ENCODE data around the gene ZCCHC24.
A peak's percentile ranks its signal among the peaks of the same experiment; 100 is the strongest.

ZCCHC24 gene

DNA sequence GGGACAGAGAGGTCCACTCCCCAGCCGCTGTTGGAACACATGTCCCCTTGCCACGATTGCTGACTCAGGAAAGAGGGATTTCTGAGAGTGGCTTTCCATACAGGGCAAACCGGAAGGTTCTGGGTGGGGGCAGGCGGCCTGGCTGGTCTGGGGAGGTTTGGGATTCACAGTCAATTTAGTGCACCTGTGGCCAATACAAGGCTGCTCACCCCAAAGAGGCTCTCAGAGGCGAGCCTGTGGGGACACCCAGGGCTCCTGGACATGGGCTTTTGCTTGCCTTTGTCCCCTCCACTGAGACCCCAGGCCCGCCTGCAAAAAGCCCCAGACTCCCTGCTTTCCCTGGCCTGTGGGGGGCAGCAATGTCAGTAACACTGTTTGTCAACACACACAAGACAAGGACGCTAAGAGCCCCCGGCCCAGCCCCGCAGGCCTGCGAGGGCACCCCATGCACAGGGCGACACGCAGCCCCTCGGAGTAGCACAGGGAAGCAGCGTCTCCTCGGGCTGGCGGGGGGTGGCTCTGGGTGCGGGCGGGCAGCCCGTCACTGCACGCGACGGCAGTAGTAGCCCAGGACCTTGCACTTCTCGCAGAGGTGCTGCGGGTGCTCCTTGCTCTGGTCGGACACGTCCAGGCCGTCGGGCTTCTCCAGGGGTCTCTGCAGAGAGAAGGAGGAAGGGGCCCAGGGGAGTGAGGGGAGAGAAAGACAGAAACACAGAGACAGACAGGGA lies 59.5 kb downstream of the ZCCHC24 start:
- no peak for DNase-seq (ENCODE audit: low read depth in 2 of 3, low spot score in 2 of 3)

DNA sequence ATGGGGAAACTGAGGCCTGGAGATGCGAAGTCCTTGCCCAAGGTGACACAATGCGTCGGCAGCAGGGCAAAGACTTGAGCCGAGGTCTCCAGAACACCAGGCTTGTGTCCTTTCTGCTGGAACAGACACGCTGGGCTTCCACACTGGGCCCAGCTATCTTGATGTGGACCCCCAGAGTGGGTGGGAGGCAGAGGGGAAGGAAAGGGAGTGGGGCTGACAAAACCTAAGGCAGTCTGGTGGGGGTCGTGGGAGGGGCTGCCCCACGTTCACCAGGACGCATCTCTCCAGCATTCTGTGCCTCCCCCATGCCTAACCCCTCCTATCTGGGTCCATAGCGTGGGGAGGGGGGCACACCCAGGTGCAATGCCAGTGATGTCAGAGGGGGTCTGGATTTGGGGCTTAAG lies 60.0 kb downstream of the ZCCHC24 start:
- DNase-seq (ENCODE audit: low read depth in 2 of 3, low spot score in 2 of 3): no peak

DNA sequence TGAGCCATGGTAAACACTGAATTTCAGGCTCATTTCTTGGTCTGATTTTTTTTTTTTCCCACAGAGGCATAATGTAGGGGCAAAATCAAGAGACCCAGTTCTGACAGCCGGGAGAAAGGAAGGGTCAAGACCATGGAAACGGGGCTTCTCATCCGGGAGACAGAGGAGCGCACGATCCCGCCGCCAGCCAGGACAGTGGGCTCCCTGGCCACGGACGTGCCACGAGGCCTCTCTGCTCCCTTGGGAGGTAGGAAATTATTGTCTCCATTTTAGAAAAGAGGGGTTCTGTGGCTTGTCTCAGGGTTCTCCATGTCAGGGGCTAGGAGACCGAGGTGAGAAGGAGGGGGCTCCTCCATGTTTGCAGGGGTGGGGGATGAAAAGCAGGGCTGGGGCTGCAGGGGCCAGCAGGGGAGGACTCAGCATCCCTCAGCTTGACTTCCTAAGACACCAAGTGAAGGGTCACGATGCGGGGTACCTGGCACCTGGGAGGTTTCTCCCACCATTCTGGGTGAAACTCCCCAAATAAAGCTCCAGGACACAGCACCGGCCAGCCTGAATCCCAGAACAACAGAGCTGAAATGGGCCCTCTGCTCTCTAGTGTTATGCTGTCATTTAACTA lies 60.5 kb downstream of the ZCCHC24 start:
- no peak for DNase-seq (ENCODE audit: low read depth in 2 of 3, low spot score in 2 of 3)

DNA sequence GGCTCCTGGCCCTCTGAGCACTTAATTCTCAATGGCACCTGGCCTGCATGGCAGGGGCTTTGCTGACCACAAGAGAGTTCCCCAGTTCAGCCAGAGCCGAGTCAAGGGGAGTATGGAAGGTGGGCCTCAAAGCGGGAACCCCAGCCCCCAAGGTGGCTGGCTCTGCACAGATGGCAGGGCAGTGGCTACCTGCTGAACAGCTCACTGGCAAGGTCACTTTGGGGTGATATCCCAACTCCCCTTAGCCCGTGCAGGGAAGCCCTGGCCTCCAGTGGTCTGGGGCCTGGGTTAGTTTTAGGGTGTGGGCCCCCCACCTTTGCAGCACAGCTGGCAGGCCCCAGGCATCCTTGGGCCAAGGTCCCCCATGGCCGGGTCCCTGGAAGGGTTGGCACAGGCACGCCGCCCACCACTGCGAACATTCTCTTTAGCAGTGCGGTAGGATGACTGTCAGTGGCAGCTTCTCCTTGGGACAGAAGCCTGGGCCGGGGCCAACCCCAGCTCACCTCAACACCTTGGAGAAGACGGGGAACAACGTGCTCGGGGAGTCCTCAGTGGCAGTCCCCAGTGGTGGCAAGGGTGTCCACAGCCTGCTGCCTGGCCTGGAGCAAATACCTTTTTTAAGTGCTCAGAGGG lies 61.3 kb downstream of the ZCCHC24 start:
- no peak for DNase-seq (ENCODE audit: low read depth in 2 of 3, low spot score in 2 of 3)

DNA sequence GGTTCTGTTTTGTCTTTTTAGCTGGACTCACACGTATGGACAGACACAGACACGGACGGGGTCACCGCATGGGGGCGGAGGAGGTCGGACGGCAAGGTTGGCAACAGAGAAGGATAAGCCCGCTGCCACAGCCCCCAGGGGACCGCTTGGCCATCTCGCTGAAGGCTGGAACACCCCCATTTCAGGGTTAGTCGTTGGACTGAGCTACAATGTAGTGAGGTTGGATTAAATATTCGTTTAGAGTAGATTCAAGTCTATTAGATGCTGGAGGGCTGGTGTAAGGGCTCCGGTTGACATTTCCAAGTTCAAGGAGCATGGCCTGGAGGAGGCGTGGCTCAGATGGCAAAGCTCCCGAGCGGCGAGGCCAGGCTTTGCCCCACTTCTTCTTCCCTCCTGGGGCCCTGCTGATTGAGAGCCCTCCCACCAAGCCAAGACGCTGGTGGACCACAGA lies 62.9 kb downstream of the ZCCHC24 start:
- no peak for DNase-seq (ENCODE audit: low read depth in 2 of 3, low spot score in 2 of 3)

DNA sequence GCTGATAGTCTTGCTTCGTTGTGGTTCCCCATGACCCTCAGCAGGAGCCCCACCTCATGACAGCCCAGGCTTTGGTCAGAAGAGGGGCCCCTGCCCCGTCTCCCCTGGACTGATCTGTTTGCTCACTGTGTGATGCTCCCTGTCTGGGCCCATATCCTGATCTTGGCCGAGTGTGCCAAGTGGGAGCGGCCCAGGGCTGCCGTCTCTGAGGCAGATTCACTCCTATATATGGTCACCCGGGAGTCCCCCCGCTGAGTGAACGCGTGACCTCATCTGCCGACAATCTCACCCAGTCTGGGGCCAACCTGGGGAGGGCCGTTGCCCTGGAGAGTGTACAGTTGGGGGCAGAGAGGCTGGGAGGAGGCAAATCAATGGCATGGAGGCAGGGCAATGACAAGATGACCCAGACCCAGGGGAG lies 63.6 kb downstream of the ZCCHC24 start:
- no peak for DNase-seq (ENCODE audit: low read depth in 2 of 3, low spot score in 2 of 3)

DNA sequence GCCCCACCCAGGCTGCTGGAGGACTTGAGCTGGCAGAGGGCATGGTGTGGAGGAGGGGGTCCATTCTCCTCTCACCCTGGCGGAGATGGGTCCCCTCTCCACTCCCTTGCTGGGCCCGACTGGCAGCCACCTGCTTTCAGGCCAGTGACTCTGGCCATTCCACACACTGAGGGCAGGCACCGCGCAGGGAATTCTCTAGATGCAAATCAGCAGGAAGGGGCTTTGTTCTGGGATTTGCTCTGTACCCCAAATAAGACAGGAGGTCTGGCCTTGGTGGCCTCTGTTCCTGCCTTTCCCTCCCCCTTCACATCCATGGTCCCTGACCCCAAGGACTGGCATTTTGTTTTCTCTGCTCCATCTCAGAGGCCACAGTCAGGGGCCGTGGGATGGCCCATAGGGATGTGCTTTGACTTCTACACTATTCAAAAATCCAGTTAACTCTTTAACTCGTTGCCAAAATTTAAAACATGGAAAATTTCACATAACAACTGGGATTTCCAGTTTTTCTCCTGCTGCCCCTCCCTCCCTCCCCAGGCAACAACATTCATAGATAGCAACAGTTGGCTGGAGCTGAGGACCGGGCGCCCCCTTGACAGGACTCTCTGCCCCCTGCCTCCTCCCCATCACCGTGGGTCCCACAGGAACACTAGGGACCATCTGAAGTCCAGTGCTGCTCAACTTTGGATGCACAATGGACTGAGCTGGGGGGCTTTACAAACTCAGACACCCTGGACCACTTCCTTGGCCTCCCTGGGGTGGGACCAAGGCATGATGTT lies 64.3 kb downstream of the ZCCHC24 start:
- DNase-seq (ENCODE audit: low read depth in 2 of 3, low spot score in 2 of 3): no peak

DNA sequence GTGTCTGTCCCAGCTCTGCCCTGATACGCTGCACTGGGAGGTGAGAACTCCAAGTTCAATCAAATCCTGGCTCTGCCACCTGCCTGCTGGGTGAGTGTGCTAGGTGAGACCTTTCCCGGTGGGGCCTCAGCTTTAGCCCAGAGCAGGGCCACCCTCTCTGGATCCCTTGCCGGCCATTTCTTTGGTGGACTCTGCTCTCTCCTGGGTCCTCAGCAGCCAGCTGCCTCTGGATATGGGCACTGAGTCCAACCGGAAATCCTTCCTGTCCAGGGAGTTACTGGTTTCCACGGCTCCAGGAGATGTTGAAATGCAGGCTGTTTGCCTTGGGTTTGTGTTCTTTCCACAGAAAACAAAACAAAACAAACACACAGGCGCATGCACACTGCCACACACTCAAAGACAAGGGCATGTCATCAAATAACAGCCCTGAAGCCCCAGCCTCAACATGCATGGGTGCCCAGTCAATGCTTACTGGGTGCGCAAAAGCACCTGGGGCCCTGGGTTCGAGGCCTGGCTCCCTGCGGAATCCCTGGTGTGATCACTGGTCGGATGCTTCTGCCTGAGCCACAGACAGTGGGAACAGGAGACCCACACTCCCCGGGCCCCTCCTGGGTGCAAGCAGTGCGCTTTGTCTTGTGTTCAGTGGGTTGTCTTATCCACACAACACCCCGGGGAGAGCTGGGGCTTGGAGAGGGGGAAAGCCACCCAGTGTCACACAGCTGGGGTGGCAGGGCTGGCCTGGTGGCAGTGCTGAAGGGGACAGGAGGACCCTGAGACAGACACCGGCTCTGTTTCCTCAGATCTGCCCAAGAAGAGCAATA lies 65.1 kb downstream of the ZCCHC24 start:
- no peak for DNase-seq (ENCODE audit: low read depth in 2 of 3, low spot score in 2 of 3)

DNA sequence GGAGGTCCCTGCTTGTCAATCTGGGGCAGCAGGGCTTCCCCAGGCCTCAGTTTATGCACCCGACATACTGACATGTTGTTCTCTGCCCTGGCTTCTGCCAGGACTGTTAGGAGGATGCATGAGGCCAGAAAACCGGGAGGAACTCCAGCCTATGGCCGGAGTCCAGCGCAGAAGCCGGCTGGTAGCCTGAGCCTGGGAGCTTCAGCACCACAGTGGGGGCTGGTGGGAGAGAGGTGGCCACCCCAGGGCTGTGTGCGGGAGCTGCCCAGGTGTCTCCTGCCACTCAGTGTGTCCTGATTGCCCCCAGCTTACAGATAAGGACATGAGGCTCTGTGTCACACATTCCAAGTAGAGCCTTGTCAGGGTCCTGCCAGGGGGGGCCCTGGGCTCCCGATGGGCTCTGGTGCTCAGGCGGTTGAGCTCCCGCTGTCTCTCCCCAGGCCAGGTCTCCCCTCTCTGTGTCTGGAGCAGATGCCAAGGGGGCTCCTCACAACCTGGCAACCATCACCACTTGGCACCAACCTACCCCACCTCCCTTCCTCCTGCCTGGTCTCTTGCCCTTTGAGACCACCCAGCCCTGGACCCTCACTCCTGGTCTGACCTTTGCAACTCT lies 65.8 kb downstream of the ZCCHC24 start:
- no peak for DNase-seq (ENCODE audit: low read depth in 2 of 3, low spot score in 2 of 3)

DNA sequence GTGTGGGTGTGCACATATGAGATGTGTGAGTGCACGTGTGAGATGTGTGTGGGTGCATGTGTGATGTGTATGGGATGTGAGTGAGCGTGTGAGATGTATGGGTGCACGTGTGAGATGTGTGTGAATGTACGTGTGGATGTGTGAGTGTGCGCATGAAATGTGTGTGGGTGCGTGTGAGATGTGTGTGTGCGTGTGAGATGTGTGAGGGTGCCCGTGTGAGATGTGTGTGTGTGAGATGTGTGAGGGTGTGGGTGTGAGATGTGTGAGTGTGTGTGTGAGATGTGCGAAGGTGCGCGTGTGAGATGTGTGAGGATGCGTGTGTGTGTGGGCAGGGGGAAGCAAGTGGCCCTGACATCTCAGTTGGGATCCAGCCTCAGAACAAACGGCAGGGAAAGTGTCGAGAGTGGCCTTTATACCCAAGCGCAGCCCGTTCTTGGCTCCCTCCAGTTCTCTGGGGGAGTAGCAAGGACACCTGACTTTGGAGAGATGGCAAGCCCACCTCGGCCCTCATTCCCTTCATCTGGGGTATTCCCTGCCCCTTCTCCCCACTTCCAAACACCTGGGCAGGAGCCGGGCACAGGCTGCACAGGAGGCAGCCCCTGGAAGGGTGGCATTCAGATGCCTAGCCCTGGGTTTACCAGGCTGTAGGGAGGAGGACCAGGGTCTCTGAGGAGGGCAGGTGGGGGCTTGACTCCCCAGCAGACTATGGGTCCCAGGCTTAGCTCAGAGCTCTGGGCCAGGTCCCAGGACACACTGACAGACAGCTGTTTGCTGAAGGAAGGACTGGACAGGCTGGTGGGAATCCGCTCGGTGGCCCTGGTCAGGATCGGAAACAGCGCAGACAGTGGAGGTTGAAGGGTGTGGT lies 66.5 kb downstream of the ZCCHC24 start:
- DNase-seq (ENCODE audit: low read depth in 2 of 3, low spot score in 2 of 3): no peak

DNA sequence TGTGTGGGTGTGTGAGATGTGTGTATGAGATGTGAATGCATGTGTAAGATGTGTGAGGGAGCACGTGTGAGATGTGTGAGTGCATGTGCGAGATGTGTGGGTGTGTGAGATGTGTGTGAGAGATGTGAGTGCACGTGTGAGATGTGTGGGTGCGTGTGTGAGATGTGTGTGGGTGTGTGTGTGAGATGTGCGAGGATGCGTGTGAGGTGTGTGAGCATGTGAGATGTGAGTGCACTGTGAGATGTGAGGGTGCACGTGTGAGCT lies 67.1 kb downstream of the ZCCHC24 start:
- DNase-seq (ENCODE audit: low read depth in 2 of 3, low spot score in 2 of 3): no peak

DNA sequence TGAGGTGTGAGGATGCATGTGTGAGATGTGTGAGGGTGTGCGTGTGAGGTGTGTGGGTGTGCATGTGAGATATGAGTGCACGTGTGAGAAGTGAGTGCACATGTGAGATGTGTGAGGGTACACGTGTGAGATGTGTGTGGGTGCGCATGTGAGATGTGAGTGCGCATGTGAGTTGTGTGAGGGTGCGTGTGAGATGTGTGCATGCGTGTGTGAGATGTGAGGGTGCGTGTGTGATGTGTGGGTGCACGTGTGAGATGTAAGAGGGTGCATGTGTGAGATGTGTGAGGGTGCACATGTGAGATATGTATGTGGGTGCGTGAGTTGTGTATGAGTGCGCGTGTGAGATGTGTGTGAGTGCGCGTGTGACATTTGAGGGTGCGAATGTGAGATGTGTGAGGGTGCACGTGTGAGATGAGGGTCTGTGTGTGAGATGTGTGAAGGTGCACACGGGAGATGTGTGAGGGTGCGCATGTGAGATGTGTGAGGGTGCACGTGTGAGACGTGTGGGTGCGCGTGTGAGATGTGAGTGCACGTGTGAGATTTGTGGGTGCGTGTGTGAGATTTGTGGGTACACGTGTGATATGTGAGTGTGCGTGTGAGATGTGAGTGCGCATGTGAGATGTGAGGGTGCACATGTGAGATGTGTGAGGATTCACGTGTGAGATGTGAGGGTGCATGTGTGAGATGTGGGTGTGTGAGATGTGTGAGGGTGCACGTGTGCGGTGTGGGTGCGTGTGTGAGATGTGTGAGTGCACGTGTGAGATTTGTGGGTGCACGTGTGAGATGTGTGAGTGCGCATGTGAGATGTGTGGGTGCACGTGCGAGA lies 67.7 kb downstream of the ZCCHC24 start:
- no peak for DNase-seq (ENCODE audit: low read depth in 2 of 3, low spot score in 2 of 3)

DNA sequence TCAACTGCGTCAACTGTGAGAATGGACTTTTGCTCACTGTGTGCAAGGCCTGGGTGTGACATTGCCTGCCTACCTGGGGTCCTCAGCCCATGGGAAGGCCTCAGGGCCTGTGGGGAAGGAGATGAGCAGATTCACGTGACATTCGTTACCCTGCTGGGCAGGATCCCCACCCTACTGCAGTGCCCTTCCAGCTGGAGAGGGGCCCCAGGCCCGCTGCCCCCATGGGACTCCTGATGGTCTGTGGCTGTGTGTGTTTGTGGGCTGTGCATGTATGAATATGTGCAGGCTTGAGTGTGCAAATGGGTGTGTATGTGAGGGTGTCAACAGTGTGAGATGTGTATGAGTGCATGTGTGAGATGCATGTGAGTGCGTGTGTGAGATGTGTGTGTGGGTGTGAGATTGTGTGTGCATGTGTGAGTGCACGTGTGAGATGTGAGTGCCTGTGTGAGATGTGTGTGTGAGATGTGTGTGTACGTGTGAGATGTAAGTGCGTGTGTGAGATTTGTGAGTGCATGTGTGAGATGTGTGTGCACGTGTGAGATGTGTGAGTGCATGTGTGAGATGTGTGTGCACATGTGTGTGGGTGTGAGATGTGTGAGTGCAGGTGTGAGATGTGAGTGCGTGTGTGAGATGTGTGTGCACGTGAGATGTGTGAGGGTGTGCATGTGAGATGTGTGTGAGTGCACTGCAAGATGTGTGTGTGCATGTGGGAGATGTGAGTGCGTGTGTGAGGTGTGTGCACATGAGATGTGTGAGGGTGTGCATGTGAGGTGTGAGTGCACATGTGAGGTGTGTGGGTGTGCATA lies 68.5 kb downstream of the ZCCHC24 start:
- DNase-seq (ENCODE audit: low read depth in 2 of 3, low spot score in 2 of 3): no peak

DNA sequence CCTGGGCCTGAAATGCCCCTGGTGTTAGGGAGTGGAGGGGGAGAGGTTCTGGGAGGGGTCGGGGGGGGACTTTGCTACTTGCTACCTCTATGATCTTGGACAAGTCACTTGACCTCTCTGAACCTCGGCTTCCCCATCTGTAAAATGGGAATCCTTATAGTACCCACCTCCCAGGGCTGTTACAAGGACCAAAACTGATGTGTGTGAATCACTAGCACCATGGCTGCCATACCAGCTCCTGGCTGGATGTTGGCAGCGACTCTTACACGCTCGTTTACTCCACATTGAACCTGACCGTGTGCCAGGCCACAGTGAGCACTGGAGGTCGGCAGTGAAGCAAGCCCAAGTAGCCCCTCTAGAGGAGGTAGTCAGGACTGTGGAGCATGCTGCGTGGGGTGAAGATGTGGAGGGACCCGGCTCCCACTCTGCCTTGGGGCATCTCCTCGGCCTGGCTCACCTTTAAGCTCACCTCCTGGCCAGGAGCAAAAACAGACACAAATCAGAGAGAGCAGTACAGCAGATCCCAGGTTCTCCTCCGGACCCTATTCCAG lies 69.3 kb downstream of the ZCCHC24 start:
- no peak for DNase-seq (ENCODE audit: low read depth in 2 of 3, low spot score in 2 of 3)

DNA sequence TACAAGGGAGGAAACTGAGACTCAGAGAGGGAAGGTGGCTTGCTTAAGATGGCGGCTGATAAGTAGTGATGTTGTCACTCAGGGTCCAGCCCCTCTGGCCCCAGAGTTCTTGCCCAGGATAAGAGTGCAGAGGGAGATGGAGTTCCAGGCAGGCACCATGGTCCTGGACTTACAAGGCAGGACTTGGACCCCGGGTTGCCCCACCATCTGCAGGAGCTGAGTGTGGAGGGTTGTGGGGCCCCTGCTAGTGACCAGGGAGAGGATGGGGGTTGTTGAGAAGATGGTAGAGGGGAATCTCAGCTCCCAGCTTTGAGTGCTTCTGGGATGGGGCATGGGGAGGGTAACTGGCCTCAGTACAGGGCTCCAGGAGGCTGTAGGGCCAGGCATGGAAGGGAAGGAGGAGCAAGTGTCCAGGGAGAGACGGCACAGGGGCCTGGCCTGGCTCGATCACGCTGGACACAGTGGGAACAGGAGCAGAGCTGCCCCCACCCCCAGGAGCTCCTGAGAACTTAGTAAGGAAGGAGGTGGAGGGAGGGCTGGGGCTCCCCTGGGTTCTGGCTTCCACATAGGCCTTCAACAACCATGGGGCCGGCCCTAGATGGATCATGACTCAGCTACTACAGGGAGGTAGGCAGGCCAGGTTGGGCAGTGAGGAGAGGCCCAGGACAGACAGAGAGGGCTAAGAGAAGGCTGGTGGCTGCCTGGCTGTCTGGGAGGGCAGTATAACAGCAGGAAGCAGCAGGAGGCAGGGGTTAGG lies 69.9 kb downstream of the ZCCHC24 start:
- no peak for DNase-seq (ENCODE audit: low read depth in 2 of 3, low spot score in 2 of 3)

DNA sequence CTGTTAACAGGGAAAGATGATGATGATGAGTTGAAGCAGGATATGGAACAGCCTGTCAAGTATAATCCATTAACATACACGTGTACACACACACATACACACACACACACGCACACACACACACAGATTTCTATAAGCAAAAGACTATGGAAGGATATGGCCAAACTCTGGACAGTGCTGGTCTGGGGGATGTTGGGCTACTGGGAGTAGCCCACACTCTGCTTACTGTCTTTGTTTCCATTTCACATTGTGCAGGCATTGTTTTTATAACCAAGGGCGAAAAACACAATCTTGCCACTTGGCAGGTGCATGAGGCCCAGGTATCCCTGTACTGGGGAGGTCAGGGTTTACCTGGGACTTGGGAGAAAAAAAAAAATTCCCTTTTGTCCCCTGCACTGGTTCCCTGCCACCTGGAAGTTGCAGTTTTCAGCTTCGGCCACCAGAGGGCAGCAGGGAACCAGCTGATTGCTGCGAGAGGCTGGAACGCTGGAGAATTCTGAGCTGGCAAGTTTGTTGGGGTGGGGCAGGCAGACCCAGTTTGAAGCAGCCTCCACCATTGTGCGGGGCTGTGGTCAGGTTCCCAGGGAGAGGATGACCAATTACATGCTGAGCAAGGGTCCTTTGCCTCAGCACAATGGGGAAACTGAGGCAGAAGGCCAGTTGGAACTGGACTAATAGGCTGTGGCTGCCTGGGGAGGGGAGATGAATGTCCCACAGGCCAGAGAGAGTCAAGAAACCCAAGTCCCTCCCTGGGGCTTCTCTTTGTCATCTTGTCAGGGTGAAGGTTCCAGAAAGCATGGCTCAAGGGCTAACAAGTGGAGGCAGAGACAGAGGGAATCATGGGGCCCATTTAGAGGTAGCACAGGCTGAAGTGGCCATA lies 70.9 kb downstream of the ZCCHC24 start:
- peak; percentile 23 to 78 (median 77) for DNase-seq (ENCODE audit: low read depth in 2 of 3, low spot score in 2 of 3)

Data from activated CD8-positive, alpha-beta memory T cell treated with anti-CD3 and anti-CD28 coated beads for 48 hours (primary cell).